PC-9 (cell line): ENCODE measurements around the gene MED12.

Experiments
- EZH2 ChIP-seq: fragments of 200-600 bp; sonication (generic); IDR thresholded peaks from 2 replicates; pipeline ENCODE4 v1.8.0; 2017; ENCODE audit warnings: antibody characterized with exemption, low read depth
- TF ChIP-seq, protein P1 (sequence below): fragments of 200-600 bp; sonication (generic); conservative IDR thresholded peaks from 2 replicates; pipeline ENCODE4 v1.6.1; 2017; ENCODE audit warnings: mixed run types, antibody characterized with exemption, mild to moderate bottlenecking, moderate library complexity

DNA sequence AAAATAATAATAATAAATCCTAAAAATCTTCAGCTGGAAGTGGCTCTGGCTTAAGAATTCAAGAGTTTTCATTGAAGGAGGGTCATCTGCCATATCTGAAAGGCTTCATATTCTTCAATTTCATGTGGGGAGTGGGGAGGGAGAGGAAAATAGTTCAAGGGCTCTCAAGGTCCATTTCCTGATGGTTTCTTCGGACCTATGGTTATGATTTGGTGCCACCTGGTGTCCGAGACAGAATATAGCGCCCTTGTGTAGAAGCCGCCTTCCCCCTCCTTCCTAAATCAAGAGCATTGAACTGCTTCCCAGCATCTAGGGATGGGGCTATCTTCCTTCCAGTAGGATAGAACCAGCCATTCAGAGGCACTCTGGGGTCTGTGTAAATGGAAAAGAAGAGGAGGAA, 60.5 kb downstream of the MED12 start:
- TF ChIP-seq, protein P1, sequence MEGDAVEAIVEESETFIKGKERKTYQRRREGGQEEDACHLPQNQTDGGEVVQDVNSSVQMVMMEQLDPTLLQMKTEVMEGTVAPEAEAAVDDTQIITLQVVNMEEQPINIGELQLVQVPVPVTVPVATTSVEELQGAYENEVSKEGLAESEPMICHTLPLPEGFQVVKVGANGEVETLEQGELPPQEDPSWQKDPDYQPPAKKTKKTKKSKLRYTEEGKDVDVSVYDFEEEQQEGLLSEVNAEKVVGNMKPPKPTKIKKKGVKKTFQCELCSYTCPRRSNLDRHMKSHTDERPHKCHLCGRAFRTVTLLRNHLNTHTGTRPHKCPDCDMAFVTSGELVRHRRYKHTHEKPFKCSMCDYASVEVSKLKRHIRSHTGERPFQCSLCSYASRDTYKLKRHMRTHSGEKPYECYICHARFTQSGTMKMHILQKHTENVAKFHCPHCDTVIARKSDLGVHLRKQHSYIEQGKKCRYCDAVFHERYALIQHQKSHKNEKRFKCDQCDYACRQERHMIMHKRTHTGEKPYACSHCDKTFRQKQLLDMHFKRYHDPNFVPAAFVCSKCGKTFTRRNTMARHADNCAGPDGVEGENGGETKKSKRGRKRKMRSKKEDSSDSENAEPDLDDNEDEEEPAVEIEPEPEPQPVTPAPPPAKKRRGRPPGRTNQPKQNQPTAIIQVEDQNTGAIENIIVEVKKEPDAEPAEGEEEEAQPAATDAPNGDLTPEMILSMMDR, result peak; percentile 75
- TF ChIP-seq EZH2, result no peak
